GM23248 (cell line): ENCODE measurements around the gene LIN28A. TPM values are rescaled to one million over a fixed set of nuclear protein-coding genes. Genes with fewer than 3 reads are reported as not detected.

ENCODE experiments used
- DNase-seq: peaks from one replicate; pipeline ENCODE4 v3.0.0-alpha.2; 2015
- H2AFZ ChIP-seq: fragments of 200-600 bp; sonication (generic); 2 replicates; pipeline ENCODE4 v1.6.1; 2016; ENCODE audit warnings: antibody characterized with exemption
- H3F3A ChIP-seq: fragments of 200-600 bp; sonication (generic); 2 replicates; pipeline ENCODE4 v1.6.1; 2016; ENCODE audit warnings: mild to moderate bottlenecking, antibody characterized with exemption, mixed run types; ENCODE audit not compliant: insufficient read depth
- H3K27ac ChIP-seq: fragments of 200-600 bp; sonication (generic); 2 replicates; pipeline ENCODE4 v1.5.1; 2016; ENCODE audit warnings: mild to moderate bottlenecking
- H3K27me3 ChIP-seq: fragments of 200-600 bp; sonication (generic); replicated peaks from 2 replicates; pipeline ENCODE4 v1.6.1; 2016; ENCODE audit warnings: mild to moderate bottlenecking; ENCODE audit not compliant: insufficient read depth
- H3K36me3 ChIP-seq: fragments of 200-600 bp; sonication (generic); 2 replicates; pipeline ENCODE4 v1.6.1; 2016; ENCODE audit warnings: low read depth, mild to moderate bottlenecking
- H3K4me1 ChIP-seq: fragments of 200-600 bp; sonication (generic); 2 replicates; pipeline ENCODE4 v1.6.1; 2016; ENCODE audit warnings: mild to moderate bottlenecking; ENCODE audit not compliant: insufficient read depth
- H3K4me2 ChIP-seq: fragments of 200-600 bp; sonication (generic); one replicate; pipeline ENCODE4 v1.6.1; 2016; ENCODE audit warnings: mild to moderate bottlenecking; ENCODE audit not compliant: unreplicated experiment
- H3K4me3 ChIP-seq: fragments of 200-600 bp; sonication (generic); 2 replicates; pipeline ENCODE4 v1.5.1; 2016; ENCODE audit warnings: mild to moderate bottlenecking
- H3K79me2 ChIP-seq: fragments of 200-600 bp; sonication (generic); 2 replicates; pipeline ENCODE4 v1.6.1; 2016; ENCODE audit warnings: mild to moderate bottlenecking; ENCODE audit not compliant: insufficient read depth
- H3K9ac ChIP-seq: fragments of 200-600 bp; sonication (generic); 2 replicates; pipeline ENCODE4 v1.6.1; 2016; ENCODE audit warnings: mild to moderate bottlenecking
- H3K9me2 ChIP-seq: fragments of 200-600 bp; sonication (generic); 2 replicates; pipeline ENCODE4 v1.6.1; 2016; ENCODE audit warnings: mixed run types, mild to moderate bottlenecking, moderate library complexity; ENCODE audit not compliant: insufficient read depth
- H3K9me3 ChIP-seq: fragments of 200-600 bp; sonication (generic); one replicate; pipeline ENCODE4 v1.6.1; 2017; ENCODE audit warnings: low read depth
- H4K20me1 ChIP-seq: fragments of 200-600 bp; sonication (generic); 2 replicates; pipeline ENCODE4 v1.6.0; 2016; ENCODE audit not compliant: insufficient read depth
- EZH2 ChIP-seq: fragments of 200-600 bp; sonication (generic); IDR thresholded peaks from 2 replicates; pipeline ENCODE4 v1.6.1; 2018; ENCODE audit warnings: antibody characterized with exemption, mild to moderate bottlenecking; ENCODE audit not compliant: insufficient read depth, poor library complexity, severe bottlenecking
- EZH2phosphoT487 ChIP-seq: fragments of 200-600 bp; sonication (generic); IDR thresholded peaks from 2 replicates; pipeline ENCODE4 v1.6.1; 2018; ENCODE audit warnings: antibody characterized with exemption, moderate library complexity, mild to moderate bottlenecking, low read depth; ENCODE audit not compliant: insufficient read depth
- WGBS, 2 experiments: methylation state at CpG; one replicate each; pipeline ENCODE4 v1.1.6; 2015 to 2017; ENCODE audit warnings: low lambda C conversion rate in 2 of 2, low coverage in 1 of 2; ENCODE audit errors: missing lambda C conversion rate in 2 of 2; 5-methylcytosine and 5-hydroxymethylcytosine counted together
- in situ Hi-C: fragments of 300-500 bp; cut with MboI; formaldehyde crosslinking; loops from 2 replicates; pipeline ENCODE4 v1.15.0; 2020
- polyA plus RNA-seq: library from polyadenylated mRNA; unstranded; fragments of >200 nt; fragmentation: Nextera tagmentation; extraction: Ambion mirVana; gene quantifications from 2 replicates; pipeline ENCODE4 v1.2.1, GENCODE V29; 2016
- total RNA-seq: library from RNA; depleted of rRNA; stranded (reverse); fragments of >200 nt; shearing (Covaris generic); gene quantifications from 2 replicates; pipeline ENCODE4 v1.2.3, GENCODE V29; 2014

The LIN28A gene
- total and polyA plus RNA-seq, 2 experiments from 2014 or later: 0.14 TPM; not detected in 1

DNA sequence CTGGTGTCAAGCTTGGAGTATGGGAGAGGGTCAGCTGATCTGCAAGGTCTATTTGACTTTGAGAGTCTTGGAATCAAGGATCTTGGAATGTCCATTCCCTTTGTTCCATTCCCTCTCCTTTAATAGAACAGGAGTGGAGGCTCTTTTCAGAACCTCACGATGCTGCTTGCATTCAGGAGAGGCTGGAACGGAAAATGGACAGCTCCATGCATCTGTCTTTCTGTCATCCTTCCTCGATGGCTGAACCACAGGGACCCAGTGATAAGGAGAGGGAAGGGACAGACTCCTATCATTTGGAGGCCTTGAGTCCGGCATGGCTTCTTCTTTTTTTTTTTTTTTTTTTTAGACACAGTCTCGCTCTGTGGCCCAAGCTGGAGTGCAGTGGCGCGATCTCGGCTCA lies 14.9 kb upstream of the LIN28A start:
- Histone ChIP-seq H3K4me1 (no peaks in the 10 kb centered on the region), H3K27me3 (no peaks in the 10 kb centered on the region), H3K4me3 (no peak overlapping the region), H3K9me2 (no peaks in the 10 kb centered on the region), H4K20me1 (no peaks in the 10 kb centered on the region), H3F3A (no peaks in the 10 kb centered on the region), H3K27ac (no peak overlapping the region), H3K9me3 (no peaks in the 10 kb centered on the region), H3K4me2 (no peak overlapping the region), H3K9ac (no peak overlapping the region), H2AFZ (no peak overlapping the region), H3K36me3 (no peaks in the 10 kb centered on the region), H3K79me2 (no peaks in the 10 kb centered on the region)
- TF ChIP-seq EZH2phosphoT487: no peak
- TF ChIP-seq EZH2: no peak
- in situ Hi-C loops: no loop called here
- WGBS, 2 experiments: 61 to 75% methylated on average over 4 to 8 of the region's 8 CpGs
- no peak for DNase-seq

DNA sequence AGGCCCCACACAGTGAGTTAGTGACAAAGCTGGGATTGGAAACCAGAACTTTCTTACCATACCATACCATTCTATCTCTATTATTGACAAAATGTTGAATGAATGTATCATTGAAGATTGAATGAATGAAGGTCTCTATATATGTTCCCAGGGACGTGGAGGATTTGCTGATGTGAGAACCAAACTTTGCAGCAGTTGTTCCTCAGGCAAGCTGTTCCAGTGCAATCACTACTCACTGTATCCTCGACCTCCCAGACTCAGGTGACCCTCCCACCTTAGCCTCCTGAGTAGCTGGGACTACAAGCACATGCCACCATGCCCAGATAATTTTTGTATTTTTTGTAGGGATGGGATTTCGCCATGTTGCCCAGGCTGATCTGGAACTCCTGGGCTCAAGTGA lies 11.6 kb upstream of the LIN28A start:
- no peak overlapping the region for H3K4me2 ChIP-seq
- in situ Hi-C loops: no loop called here
- H3K9me2 ChIP-seq: no peaks in the 10 kb centered on the region

DNA sequence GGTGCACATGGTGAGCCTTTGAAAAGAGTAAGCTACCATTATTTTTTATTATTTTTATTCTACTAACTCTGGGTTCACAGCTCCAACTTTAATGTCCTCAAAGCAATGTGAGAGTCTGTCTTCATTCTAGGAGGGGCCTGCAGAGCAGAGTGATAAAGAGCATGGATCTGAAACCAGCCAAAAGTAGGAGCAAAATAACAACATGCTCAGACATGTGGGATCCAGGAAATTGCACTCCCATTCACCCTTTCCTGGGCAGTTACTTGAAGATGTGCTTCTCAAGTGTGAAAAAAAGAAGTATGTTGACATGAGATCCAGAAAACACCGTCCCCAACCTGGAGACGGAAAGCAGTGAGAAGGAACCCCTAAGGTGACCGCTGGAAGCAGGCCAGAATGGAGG lies 8.7 kb upstream of the LIN28A start:
- no peaks in the 10 kb centered on the region for H3K9me3 ChIP-seq
- peaks cover 4% of the 10 kb centered on the region; the same call in 1 of the 2 replicates for H3K27me3 ChIP-seq
- H3K4me2 ChIP-seq: no peak overlapping the region
- H4K20me1 ChIP-seq: no peaks in the 10 kb centered on the region
- no peak overlapping the region for H3K27ac ChIP-seq
- no peaks in the 10 kb centered on the region for H3K36me3 ChIP-seq
- peaks cover 8% of the 10 kb centered on the region for H3F3A ChIP-seq
- no peak overlapping the region for H2AFZ ChIP-seq
- in situ Hi-C loops: no loop called here
- H3K4me1 ChIP-seq: peaks cover 3% of the 10 kb centered on the region; the same call in 1 of the 2 replicates
- no peak overlapping the region for H3K4me3 ChIP-seq
- no peak overlapping the region for H3K9ac ChIP-seq
- no peak for DNase-seq
- no peaks in the 10 kb centered on the region for H3K9me2 ChIP-seq
- no peak for TF ChIP-seq EZH2phosphoT487
- no peak for TF ChIP-seq EZH2
- no peaks in the 10 kb centered on the region for H3K79me2 ChIP-seq
- WGBS, 2 experiments: 55 to 60% methylated on average over 3 of the region's 3 CpGs

More for the DNA sequence above, 11.6 kb upstream of the LIN28A start:
- TF ChIP-seq EZH2phosphoT487 (no peak), EZH2 (no peak)
- Histone ChIP-seq H3K36me3 (no peaks in the 10 kb centered on the region), H3K4me3 (no peak overlapping the region), H3F3A (no peaks in the 10 kb centered on the region), H3K27me3 (peaks cover 4% of the 10 kb centered on the region; the same call in 1 of the 2 replicates), H2AFZ (no peak overlapping the region), H3K79me2 (no peaks in the 10 kb centered on the region), H4K20me1 (no peaks in the 10 kb centered on the region), H3K4me1 (no peaks in the 10 kb centered on the region), H3K9me3 (no peaks in the 10 kb centered on the region), H3K27ac (no peak overlapping the region), H3K9ac (no peak overlapping the region)
- 39 to 40% methylated on average over 3 of the region's 3 CpGs for WGBS, 2 experiments
- DNase-seq: no peak

DNA sequence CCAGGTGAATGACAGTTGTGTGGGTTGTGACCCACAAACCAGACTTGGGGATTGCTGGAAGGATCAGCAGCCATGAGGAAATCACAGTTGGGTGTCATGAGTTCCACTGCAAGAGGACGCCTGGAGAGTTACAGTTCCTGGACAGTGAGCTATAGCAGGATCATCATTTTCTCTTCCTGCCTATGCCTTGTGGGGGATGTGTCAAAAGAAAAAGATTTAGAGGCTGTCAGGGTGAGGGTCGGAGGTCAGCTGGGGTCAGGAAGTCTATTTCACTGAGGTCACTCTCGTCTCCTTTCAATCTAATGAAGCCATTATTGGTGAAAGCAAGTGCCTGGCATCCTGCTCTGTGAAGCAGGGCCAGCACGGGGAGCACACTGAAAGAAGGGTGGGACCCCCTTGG lies 7.0 kb upstream of the LIN28A start:
- Histone ChIP-seq H3K9me3 (no peaks in the 10 kb centered on the region), H3K36me3 (no peaks in the 10 kb centered on the region), H3K4me3 (no peak overlapping the region), H3K27ac (no peak overlapping the region), H3K79me2 (no peaks in the 10 kb centered on the region), H2AFZ (no peak overlapping the region), H3K4me2 (no peak overlapping the region), H4K20me1 (no peaks in the 10 kb centered on the region), H3K9ac (no peak overlapping the region), H3K4me1 (peaks cover 3% of the 10 kb centered on the region; the same call in 1 of the 2 replicates), H3F3A (peaks cover 8% of the 10 kb centered on the region), H3K9me2 (no peaks in the 10 kb centered on the region), H3K27me3 (peaks cover 4% of the 10 kb centered on the region; the same call in 1 of the 2 replicates)
- TF ChIP-seq EZH2phosphoT487: no peak
- TF ChIP-seq EZH2: no peak
- in situ Hi-C loops: no loop called here
- no peak for DNase-seq
- 17% methylated on average over 4 of the region's 4 CpGs for WGBS, 2 experiments

DNA sequence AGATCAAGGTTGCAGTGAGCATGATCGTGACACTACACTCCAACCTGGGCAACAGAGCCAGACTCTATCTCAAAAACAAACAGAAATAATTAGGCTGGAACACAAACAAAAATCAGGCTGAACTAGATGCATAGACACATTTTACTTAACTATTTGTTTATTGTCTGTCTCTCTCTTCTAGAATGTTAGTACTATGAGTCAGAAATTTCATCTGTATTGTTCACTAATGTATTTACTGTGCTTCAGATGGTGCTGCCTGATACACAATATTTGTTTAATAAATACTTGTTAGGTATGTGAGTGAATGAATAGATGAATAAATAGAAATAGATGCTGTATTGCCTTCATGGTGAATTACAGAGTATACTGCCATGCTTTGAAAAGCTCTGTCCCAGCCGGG lies 6.0 kb upstream of the LIN28A start:
- Histone ChIP-seq H3K9me2 (no peaks in the 10 kb centered on the region), H3F3A (peaks cover 8% of the 10 kb centered on the region), H3K9me3 (no peaks in the 10 kb centered on the region), H3K4me3 (no peak overlapping the region), H3K4me2 (no peak overlapping the region), H3K27me3 (peaks cover 12% of the 10 kb centered on the region; the same call in 1 of the 2 replicates), H2AFZ (no peak overlapping the region), H3K27ac (no peak overlapping the region), H4K20me1 (no peaks in the 10 kb centered on the region), H3K4me1 (peaks cover 6% of the 10 kb centered on the region; the same call in 1 of the 2 replicates), H3K79me2 (no peaks in the 10 kb centered on the region), H3K9ac (no peak overlapping the region), H3K36me3 (no peaks in the 10 kb centered on the region)
- in situ Hi-C loops: no loop called here
- 48 to 49% methylated on average over 2 of the region's 2 CpGs for WGBS, 2 experiments
- peak; percentile 32 for DNase-seq
- TF ChIP-seq EZH2 (no peak), EZH2phosphoT487 (no peak)
